HG02571 (cell line): Measurements from ENCODE around the gene SHISAL1.

ENCODE experiments used
- ATAC-seq: cut with Tn5 transposase; IDR thresholded peaks from one replicate; pipeline ENCODE4 v1.9.1; 2021; ENCODE audit warnings: mild to moderate bottlenecking, moderate library complexity; ENCODE audit not compliant: unreplicated experiment

The SHISAL1 gene

GRCh38 chr22:44281768-44282637 is 30.7 kb downstream of the SHISAL1 start:
- ATAC-seq = no peak

- no peak for ATAC-seq
Observed at GRCh38 chr22:44280665-44281188, 32.0 kb downstream of the SHISAL1 start.

- ATAC-seq = no peak
Observed at GRCh38 chr22:44279069-44279360, 33.7 kb downstream of the SHISAL1 start.

- ATAC-seq = no peak
Observed at GRCh38 chr22:44278243-44279068, 34.3 kb downstream of the SHISAL1 start.

- ATAC-seq = no peak
Observed at GRCh38 chr22:44277386-44278135, 35.2 kb downstream of the SHISAL1 start.

GRCh38 chr22:44276706-44277356 is 35.9 kb downstream of the SHISAL1 start:
- ATAC-seq = no peak

GRCh38 chr22:44276041-44276440 is 36.7 kb downstream of the SHISAL1 start:
- ATAC-seq = no peak

- no peak for ATAC-seq
Observed at GRCh38 chr22:44275631-44275995, 37.1 kb downstream of the SHISAL1 start.

- no peak for ATAC-seq
Observed at GRCh38 chr22:44274918-44275630, 37.7 kb downstream of the SHISAL1 start.

- ATAC-seq = no peak
Observed at GRCh38 chr22:44273175-44273574, 39.6 kb downstream of the SHISAL1 start.

GRCh38 chr22:44272401-44272771 is 40.4 kb downstream of the SHISAL1 start:
- ATAC-seq = no peak

GRCh38 chr22:44271732-44272400 is 40.9 kb downstream of the SHISAL1 start:
- no peak for ATAC-seq

GRCh38 chr22:44271010-44271500 is 41.7 kb downstream of the SHISAL1 start:
- ATAC-seq = no peak

- ATAC-seq = no peak
Observed at GRCh38 chr22:44270556-44270880, 42.2 kb downstream of the SHISAL1 start.

GRCh38 chr22:44269757-44270555 is 42.8 kb downstream of the SHISAL1 start:
- ATAC-seq = no peak

- ATAC-seq = no peak
Observed at GRCh38 chr22:44269117-44269498, 43.6 kb downstream of the SHISAL1 start.

- ATAC-seq = no peak
Observed at GRCh38 chr22:44268431-44269116, 44.2 kb downstream of the SHISAL1 start.

- no peak for ATAC-seq
Observed at GRCh38 chr22:44267856-44268255, 44.9 kb downstream of the SHISAL1 start.
